ENCODE data around the gene NCKAP5.

The NCKAP5 gene

GRCh38 chr2:132732694-132733093, 835.6 kb downstream of the NCKAP5 start:
- Histone ChIP-seq H3K4me1 (no peaks in the 10 kb centered on the region), H3K36me3 (no peaks in the 10 kb centered on the region), H3K9me3 (no peaks in the 10 kb centered on the region), H3K4me3 (ENCODE audit: low read depth, low read length) (no peak overlapping the region), H3K27me3 (no peaks in the 10 kb centered on the region)
- no peak for TF ChIP-seq CTCF (IDR thresholded peaks at IDR 0.05; ENCODE audit: low read depth, low read length)
- no peak for DNase-seq

- H3K4me3 ChIP-seq (ENCODE audit: low read depth, low read length) = no peak overlapping the region
- TF ChIP-seq CTCF (IDR thresholded peaks at IDR 0.05; ENCODE audit: low read depth, low read length) = no peak
- no peak for DNase-seq
- H3K9me3 ChIP-seq = no peaks in the 10 kb centered on the region
- no peaks in the 10 kb centered on the region for H3K36me3 ChIP-seq
- H3K4me1 ChIP-seq = no peaks in the 10 kb centered on the region
- H3K27me3 ChIP-seq = no peaks in the 10 kb centered on the region
These were observed 836.8 kb downstream of the NCKAP5 start for GRCh38 chr2:132731441-132731840.

- Histone ChIP-seq H3K4me3 (ENCODE audit: low read depth, low read length) (no peak overlapping the region), H3K9me3 (no peaks in the 10 kb centered on the region), H3K27me3 (no peaks in the 10 kb centered on the region), H3K4me1 (no peaks in the 10 kb centered on the region), H3K36me3 (no peaks in the 10 kb centered on the region)
- no peak for DNase-seq
- TF ChIP-seq CTCF (IDR thresholded peaks at IDR 0.05; ENCODE audit: low read depth, low read length) = no peak
These were observed 837.7 kb downstream of the NCKAP5 start for GRCh38 chr2:132730611-132731010.

GRCh38 chr2:132729522-132729921, 838.7 kb downstream of the NCKAP5 start:
- H3K4me1 ChIP-seq = no peaks in the 10 kb centered on the region
- no peaks in the 10 kb centered on the region for H3K27me3 ChIP-seq
- H3K36me3 ChIP-seq = no peaks in the 10 kb centered on the region
- TF ChIP-seq CTCF (IDR thresholded peaks at IDR 0.05; ENCODE audit: low read depth, low read length) = no peak
- H3K9me3 ChIP-seq = no peaks in the 10 kb centered on the region
- DNase-seq = no peak
- no peak overlapping the region for H3K4me3 ChIP-seq (ENCODE audit: low read depth, low read length)

- Histone ChIP-seq H3K4me3 (ENCODE audit: low read depth, low read length) (no peak overlapping the region), H3K36me3 (no peaks in the 10 kb centered on the region), H3K9me3 (no peaks in the 10 kb centered on the region), H3K27me3 (no peaks in the 10 kb centered on the region), H3K4me1 (no peaks in the 10 kb centered on the region)
- no peak for DNase-seq
- no peak for TF ChIP-seq CTCF (IDR thresholded peaks at IDR 0.05; ENCODE audit: low read depth, low read length)
These were observed 842.1 kb downstream of the NCKAP5 start for GRCh38 chr2:132726155-132726554.

GRCh38 chr2:132725748-132726147, 842.5 kb downstream of the NCKAP5 start:
- DNase-seq = no peak
- no peak overlapping the region for H3K4me3 ChIP-seq (ENCODE audit: low read depth, low read length)
- no peak for TF ChIP-seq CTCF (IDR thresholded peaks at IDR 0.05; ENCODE audit: low read depth, low read length)
- H3K36me3 ChIP-seq = no peaks in the 10 kb centered on the region
- no peaks in the 10 kb centered on the region for H3K27me3 ChIP-seq
- no peaks in the 10 kb centered on the region for H3K4me1 ChIP-seq
- H3K9me3 ChIP-seq = no peaks in the 10 kb centered on the region

Data from BE2C (cell line).